Muscle of back (tissue), 11 donors: ENCODE results near the gene FAM222B. TPM values are rescaled to one million over a fixed set of nuclear protein-coding genes. Genes with fewer than 3 reads are reported as not detected.
"Not testable (repeated sequence)": the region's sequence is repeated elsewhere in the genome, so short reads cannot be mapped to it uniquely, and the experiment has no call there.

Experiments used
- DNase-seq, 3 donors: peaks; one replicate each; pipeline versions ENCODE4 v3.0.0 to v3.0.0-alpha.2; 2013
- polyA plus RNA-seq, 10 donors: library from polyadenylated mRNA; unstranded; fragments of 120-200 nt; gene quantifications; one replicate each; pipeline ENCODE4 v1.2.1, GENCODE V29; 2013; ENCODE audit not compliant: insufficient read length in 10 of 10

The FAM222B gene
- polyA plus RNA-seq, 10 donors = 11.2 to 14.1 (median 13.2) TPM

- no peak for DNase-seq
These were observed 32.2 kb upstream of the FAM222B start for GRCh38 chr17:28874750-28875149.

GRCh38 chr17:28873839-28874238 lies 31.2 kb upstream of the FAM222B start:
- DNase-seq = no peak

GRCh38 chr17:28871056-28871579 lies 28.5 kb upstream of the FAM222B start:
- DNase-seq = no peak

- DNase-seq = no peak
These were observed 24.7 kb upstream of the FAM222B start for GRCh38 chr17:28867276-28867675.

- no peak for DNase-seq
These were observed 23.6 kb upstream of the FAM222B start for GRCh38 chr17:28865946-28866752.

- DNase-seq = no peak
These were observed 22.6 kb upstream of the FAM222B start for GRCh38 chr17:28864991-28865849.

- DNase-seq = no peak
These were observed 21.4 kb upstream of the FAM222B start for GRCh38 chr17:28863953-28864352.

- no peak for DNase-seq
These were observed 20.0 kb upstream of the FAM222B start for GRCh38 chr17:28862561-28862960.

GRCh38 chr17:28861393-28862203 lies 19.0 kb upstream of the FAM222B start:
- DNase-seq = no peak

GRCh38 chr17:28860363-28860808 lies 17.8 kb upstream of the FAM222B start:
- DNase-seq = no peak

- no peak for DNase-seq
These were observed 16.3 kb upstream of the FAM222B start for GRCh38 chr17:28858801-28859355.

- no peak for DNase-seq
These were observed 15.6 kb upstream of the FAM222B start for GRCh38 chr17:28857905-28858800.

GRCh38 chr17:28856028-28856574 lies 13.5 kb upstream of the FAM222B start:
- DNase-seq = no peak

GRCh38 chr17:28855336-28855679 lies 12.7 kb upstream of the FAM222B start:
- DNase-seq = no peak

- DNase-seq = peak; percentile 90 to 97 (median 91)
These were observed 12.1 kb upstream of the FAM222B start, which contains the start of gene ERAL1 for GRCh38 chr17:28854457-28855335. Gene ERAL1 (plus strand): TSS chr17:28855016. CDS start chr17:28855035, 19 bp downstream.

- no peak for DNase-seq
These were observed 10.7 kb upstream of the FAM222B start for GRCh38 chr17:28853295-28853694.

- DNase-seq = no peak
These were observed 6.7 kb upstream of the FAM222B start for GRCh38 chr17:28849281-28849680.

GRCh38 chr17:28848667-28849066 lies 6.1 kb upstream of the FAM222B start:
- not testable (repeated sequence) for DNase-seq

GRCh38 chr17:28846699-28847098 lies 4.1 kb upstream of the FAM222B start:
- DNase-seq = not testable (repeated sequence)
